Activated CD8-positive, alpha-beta T cell treated with anti-CD3 and anti-CD28 coated beads, Interleukin-2, amount 10 ng/mL, durations not matched to agents 7 days and 5 days (primary cell): ENCODE data around the gene PLXNA1. TPM values are rescaled to one million over a fixed set of nuclear protein-coding genes. Genes with fewer than 3 reads are reported as not detected.

ENCODE experiments used
- ATAC-seq: fragments of 150-1000 bp; cut with Tn5 transposase; one replicate; pipeline ENCODE4 v1.10.0; 2021; ENCODE audit warnings: moderate library complexity
- CTCF ChIA-PET: fragments of 350-600 bp; sonication (Branson Sonifier 250); formaldehyde crosslinking; loops from one replicate; lab custom pipeline; 2021; ENCODE audit warnings: antibody characterized with exemption; lab: Charles Lee
- POLR2A ChIA-PET: fragments of 350-600 bp; sonication (Branson Sonifier 250); formaldehyde crosslinking; loops from one replicate; lab custom pipeline; 2021; ENCODE audit warnings: antibody characterized with exemption; lab: Charles Lee
- DNase-seq: peaks from one replicate; pipeline ENCODE4 v3.0.0-alpha.2; 2020
- H3K27ac Mint-ChIP-seq: one replicate; pipeline ENCODE4 v1.8.0; 2021; ENCODE audit warnings: mild to moderate bottlenecking, mixed read lengths
- H3K27me3 Mint-ChIP-seq: one replicate; pipeline ENCODE4 v1.8.0; 2021; ENCODE audit warnings: low read depth, mixed read lengths
- H3K36me3 Mint-ChIP-seq: one replicate; pipeline ENCODE4 v1.8.0; 2021; ENCODE audit warnings: low read depth, mixed read lengths
- H3K4me1 Mint-ChIP-seq: one replicate; pipeline ENCODE4 v1.8.0; 2021; ENCODE audit warnings: low read depth, mixed read lengths
- H3K4me3 Mint-ChIP-seq: one replicate; pipeline ENCODE4 v1.8.0; 2021; ENCODE audit warnings: mild to moderate bottlenecking, mixed read lengths
- H3K9me3 Mint-ChIP-seq: one replicate; pipeline ENCODE4 v1.8.0; 2022; ENCODE audit warnings: mixed read lengths; ENCODE audit not compliant: insufficient read depth
- total RNA-seq, 2 experiments: library from RNA; stranded (reverse); gene quantifications; one replicate each; pipeline ENCODE4 v1.2.3, GENCODE V29; 2021

Gene PLXNA1
- total RNA-seq, 2 experiments from 2014 or later, result 2.4 to 2.7 TPM

GRCh38 chr3:127013758-127014535 lies 31.0 kb downstream of the PLXNA1 start:
- CTCF ChIA-PET, result no interaction called here
- peaks cover 3% of the 10 kb centered on the region for H3K4me1 Mint-ChIP-seq
- H3K27me3 Mint-ChIP-seq, result no peaks in the 10 kb centered on the region
- H3K27ac Mint-ChIP-seq, result peak overlapping the region; percentile 25
- POLR2A ChIA-PET, result no interaction called here
- no peaks in the 10 kb centered on the region for H3K36me3 Mint-ChIP-seq
- DNase-seq, result no peak
- no peak for ATAC-seq
- no peaks in the 10 kb centered on the region for H3K9me3 Mint-ChIP-seq
- H3K4me3 Mint-ChIP-seq, result no peak overlapping the region

DNA sequence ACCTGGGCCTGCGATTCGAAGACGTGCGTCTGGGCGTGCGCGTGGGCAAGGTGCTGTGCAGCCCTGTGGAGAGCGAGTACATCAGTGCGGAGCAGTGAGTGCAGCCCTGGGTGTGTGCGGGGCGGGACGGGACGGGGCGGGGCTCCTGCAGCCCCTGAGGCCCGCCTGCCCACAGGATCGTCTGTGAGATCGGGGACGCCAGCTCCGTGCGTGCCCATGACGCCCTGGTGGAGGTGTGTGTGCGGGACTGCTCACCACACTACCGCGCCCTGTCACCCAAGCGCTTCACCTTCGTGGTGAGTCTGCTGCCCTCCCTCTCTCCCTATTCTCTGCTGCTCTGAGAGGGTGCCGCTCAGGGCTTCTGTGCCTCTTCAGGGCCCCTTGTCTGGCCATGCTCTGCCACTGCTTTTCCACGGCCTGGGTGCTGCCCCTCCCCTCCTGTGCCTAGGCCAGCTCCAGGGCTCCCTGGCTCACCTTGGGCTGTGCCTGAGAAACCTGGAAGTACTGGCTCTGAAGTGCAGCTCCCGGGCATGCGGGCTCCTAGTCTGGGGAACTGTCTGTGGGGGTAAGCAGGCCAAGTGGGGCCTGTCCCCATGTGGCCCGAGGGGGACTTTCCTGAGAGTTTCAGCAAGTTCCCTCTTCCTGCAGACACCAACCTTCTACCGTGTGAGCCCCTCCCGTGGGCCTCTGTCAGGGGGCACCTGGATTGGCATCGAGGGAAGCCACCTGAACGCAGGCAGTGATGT lies 31.8 kb downstream of the PLXNA1 start:
- ATAC-seq, result no peak
- no peak overlapping the region for H3K4me3 Mint-ChIP-seq
- H3K9me3 Mint-ChIP-seq, result no peaks in the 10 kb centered on the region
- DNase-seq, result no peak
- no peaks in the 10 kb centered on the region for H3K36me3 Mint-ChIP-seq
- H3K4me1 Mint-ChIP-seq, result peaks cover 3% of the 10 kb centered on the region
- ChIA-PET CTCF (no interaction called here), POLR2A (no interaction called here)
- no peak overlapping the region for H3K27ac Mint-ChIP-seq
- H3K27me3 Mint-ChIP-seq, result no peaks in the 10 kb centered on the region

DNA sequence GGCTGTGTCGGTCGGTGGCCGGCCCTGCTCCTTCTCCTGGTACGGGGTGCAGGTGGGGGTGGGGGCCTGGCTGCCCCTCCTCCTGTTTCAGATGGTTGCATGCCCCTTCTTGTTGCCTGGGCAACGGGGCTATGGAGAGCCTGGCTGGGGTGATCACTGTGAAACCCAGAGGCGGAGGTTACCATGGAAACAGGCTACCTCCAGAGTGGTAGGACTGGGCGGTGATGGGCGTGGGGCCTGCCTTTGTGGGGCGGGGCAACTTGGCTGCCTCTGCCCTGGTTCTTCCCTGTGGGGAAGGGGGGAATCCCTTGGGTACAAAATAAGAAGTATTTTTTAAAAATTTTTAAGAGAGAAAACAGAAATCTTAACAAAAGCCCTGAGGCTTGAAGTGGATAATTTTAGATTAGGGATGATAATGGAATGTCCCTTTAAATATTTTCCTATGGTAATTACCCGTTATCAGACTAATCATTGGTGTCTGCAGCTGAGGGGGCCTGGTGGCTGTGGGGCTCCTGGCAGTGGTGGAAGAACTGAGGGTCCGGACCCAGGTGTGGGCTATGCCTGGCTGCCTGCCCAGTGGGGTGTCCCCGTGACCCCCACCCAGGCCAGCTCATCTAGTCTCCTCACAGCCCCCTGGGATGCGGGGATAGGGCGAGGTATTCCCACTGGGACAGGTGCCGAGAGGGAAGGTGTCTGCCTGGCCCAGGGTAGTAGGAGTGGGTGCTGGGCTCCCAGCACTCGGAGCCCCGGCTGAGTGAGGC lies 32.5 kb downstream of the PLXNA1 start:
- Mint-ChIP-seq H3K27ac (no peak overlapping the region), H3K36me3 (no peaks in the 10 kb centered on the region), H3K4me1 (peaks cover 3% of the 10 kb centered on the region), H3K27me3 (no peaks in the 10 kb centered on the region), H3K4me3 (no peak overlapping the region), H3K9me3 (no peaks in the 10 kb centered on the region)
- peak; percentile 16 for ATAC-seq
- POLR2A ChIA-PET, result no interaction called here
- CTCF ChIA-PET, result no interaction called here
- DNase-seq, result no peak

DNA sequence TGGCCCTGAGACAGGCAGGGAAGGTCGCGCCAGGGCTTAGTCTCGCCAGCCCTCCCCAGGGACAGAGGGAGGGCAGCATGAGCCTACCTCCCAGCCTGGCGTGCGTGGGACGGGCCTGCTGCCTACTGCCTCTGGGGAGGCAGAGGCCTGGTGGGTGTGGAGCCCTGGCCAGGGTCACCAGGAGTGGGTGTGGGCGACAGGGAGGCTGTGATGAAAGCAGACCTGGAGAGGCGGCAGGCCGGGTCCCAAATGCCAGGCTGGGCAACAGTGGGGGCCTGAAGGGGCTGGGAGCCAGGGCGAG lies 33.1 kb downstream of the PLXNA1 start:
- CTCF ChIA-PET, result no interaction called here
- Mint-ChIP-seq H3K4me3 (no peak overlapping the region), H3K36me3 (no peaks in the 10 kb centered on the region), H3K4me1 (peaks cover 3% of the 10 kb centered on the region), H3K9me3 (no peaks in the 10 kb centered on the region), H3K27ac (no peak overlapping the region), H3K27me3 (no peaks in the 10 kb centered on the region)
- POLR2A ChIA-PET, result no interaction called here
- no peak for DNase-seq
- no peak for ATAC-seq

DNA sequence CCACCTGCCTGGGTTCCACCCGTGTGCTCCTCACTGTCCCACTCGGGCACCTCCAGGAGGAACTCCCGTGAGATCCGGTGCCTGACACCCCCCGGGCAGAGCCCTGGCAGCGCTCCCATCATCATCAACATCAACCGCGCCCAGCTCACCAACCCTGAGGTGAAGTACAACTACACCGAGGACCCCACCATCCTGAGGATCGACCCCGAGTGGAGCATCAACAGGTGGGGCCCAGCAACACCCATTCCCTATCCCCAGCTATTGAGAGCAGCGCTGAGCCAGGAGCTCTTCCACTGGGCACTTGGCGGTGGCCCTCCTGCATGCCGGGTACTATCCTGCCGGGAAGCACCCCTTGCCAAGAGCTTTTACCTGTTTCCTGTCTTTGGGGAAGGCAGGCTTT lies 33.5 kb downstream of the PLXNA1 start:
- Mint-ChIP-seq H3K36me3 (no peaks in the 10 kb centered on the region), H3K4me1 (peaks cover 3% of the 10 kb centered on the region), H3K9me3 (no peaks in the 10 kb centered on the region), H3K27ac (no peak overlapping the region), H3K4me3 (no peak overlapping the region), H3K27me3 (no peaks in the 10 kb centered on the region)
- ChIA-PET CTCF (no interaction called here), POLR2A (no interaction called here)
- ATAC-seq (no peak), DNase-seq (no peak)

GRCh38 chr3:127017229-127017628 lies 34.3 kb downstream of the PLXNA1 start:
- Mint-ChIP-seq H3K27ac (no peak overlapping the region), H3K9me3 (no peaks in the 10 kb centered on the region), H3K27me3 (no peaks in the 10 kb centered on the region), H3K4me1 (peaks cover 3% of the 10 kb centered on the region), H3K36me3 (no peaks in the 10 kb centered on the region), H3K4me3 (no peak overlapping the region)
- DNase-seq (no peak), ATAC-seq (no peak)
- POLR2A ChIA-PET, result interaction anchor here (0.5 kb wide), 1 partner anchor 1036 kb away, joined by 3 read pairs; no protein-coding TSS in a partner anchor
- CTCF ChIA-PET, result no interaction called here

- Mint-ChIP-seq H3K27me3 (no peaks in the 10 kb centered on the region), H3K9me3 (no peaks in the 10 kb centered on the region), H3K4me3 (no peak overlapping the region), H3K27ac (no peak overlapping the region), H3K4me1 (peaks cover 3% of the 10 kb centered on the region), H3K36me3 (no peaks in the 10 kb centered on the region)
- ChIA-PET POLR2A (interaction anchor here (0.5 kb wide), 1 partner anchor 1036 kb away, joined by 3 read pairs; no protein-coding TSS in a partner anchor), CTCF (no interaction called here)
- ATAC-seq (no peak), DNase-seq (no peak)
Measured at GRCh38 chr3:127017781-127018180, 34.9 kb downstream of the PLXNA1 start.

- no peak for ATAC-seq
- ChIA-PET CTCF (no interaction called here), POLR2A (no interaction called here)
- no peak overlapping the region for H3K27ac Mint-ChIP-seq
- H3K4me3 Mint-ChIP-seq, result no peak overlapping the region
- H3K4me1 Mint-ChIP-seq, result peaks cover 3% of the 10 kb centered on the region
- no peaks in the 10 kb centered on the region for H3K9me3 Mint-ChIP-seq
- H3K27me3 Mint-ChIP-seq, result no peaks in the 10 kb centered on the region
- no peak for DNase-seq
- no peaks in the 10 kb centered on the region for H3K36me3 Mint-ChIP-seq
Measured at GRCh38 chr3:127018306-127018828, 35.5 kb downstream of the PLXNA1 start.

GRCh38 chr3:127019449-127019848 lies 36.5 kb downstream of the PLXNA1 start:
- Mint-ChIP-seq H3K4me3 (no peak overlapping the region), H3K27ac (no peak overlapping the region), H3K4me1 (no peaks in the 10 kb centered on the region), H3K36me3 (no peaks in the 10 kb centered on the region), H3K9me3 (no peaks in the 10 kb centered on the region), H3K27me3 (no peaks in the 10 kb centered on the region)
- POLR2A ChIA-PET, result no interaction called here
- CTCF ChIA-PET, result no interaction called here
- DNase-seq (no peak), ATAC-seq (no peak)

DNA sequence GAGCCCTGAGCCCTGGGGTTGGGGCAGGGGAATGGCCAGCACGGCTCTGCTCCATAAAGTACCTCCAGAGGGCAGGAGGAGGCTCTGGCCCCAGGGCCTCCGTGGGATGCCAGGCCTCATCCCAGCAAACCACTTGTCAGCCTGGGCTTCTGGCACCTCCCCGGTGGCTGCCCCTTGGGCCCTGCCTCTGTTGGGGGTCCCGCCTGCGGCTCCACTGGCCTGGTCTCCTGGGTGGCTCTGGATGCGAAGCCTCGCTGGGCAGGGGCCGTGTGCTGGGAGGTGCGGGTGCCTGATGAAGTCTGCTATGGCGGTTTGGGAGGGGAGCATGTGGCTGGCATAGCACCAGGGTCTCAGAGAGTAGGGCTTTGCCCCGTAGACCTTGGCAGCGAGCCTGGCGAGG lies 37.6 kb downstream of the PLXNA1 start:
- ChIA-PET CTCF (no interaction called here), POLR2A (no interaction called here)
- ATAC-seq, result no peak
- no peak overlapping the region for H3K27ac Mint-ChIP-seq
- no peak overlapping the region for H3K4me3 Mint-ChIP-seq
- no peaks in the 10 kb centered on the region for H3K27me3 Mint-ChIP-seq
- H3K4me1 Mint-ChIP-seq, result no peaks in the 10 kb centered on the region
- no peak for DNase-seq
- H3K36me3 Mint-ChIP-seq, result no peaks in the 10 kb centered on the region
- no peaks in the 10 kb centered on the region for H3K9me3 Mint-ChIP-seq

DNA sequence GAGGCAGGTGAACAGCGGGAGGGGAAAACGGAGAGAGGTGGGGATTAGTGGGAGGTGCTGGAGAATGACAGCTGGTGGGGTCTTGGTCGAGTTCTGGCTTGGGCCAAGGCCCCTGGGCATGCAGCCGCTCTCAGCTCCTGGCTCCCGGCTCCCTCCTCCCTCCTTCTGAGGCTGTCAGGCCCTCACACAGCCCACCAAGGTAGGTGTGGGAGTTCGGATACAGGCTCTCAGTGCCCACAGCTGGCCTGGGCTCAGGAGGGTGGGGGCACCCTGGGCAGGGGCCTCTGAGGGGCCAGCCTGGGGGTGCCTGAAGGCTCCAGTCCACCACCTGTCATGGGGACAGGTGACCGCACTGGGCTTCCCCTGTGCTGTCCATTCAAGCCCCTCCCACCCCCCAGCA lies 39.9 kb downstream of the PLXNA1 start:
- Mint-ChIP-seq H3K4me1 (no peaks in the 10 kb centered on the region), H3K9me3 (no peaks in the 10 kb centered on the region), H3K36me3 (no peaks in the 10 kb centered on the region), H3K27ac (no peak overlapping the region), H3K4me3 (no peak overlapping the region), H3K27me3 (no peaks in the 10 kb centered on the region)
- no peak for ATAC-seq
- no peak for DNase-seq
- ChIA-PET POLR2A (no interaction called here), CTCF (no interaction called here)

- POLR2A ChIA-PET, result no interaction called here
Measured at GRCh38 chr3:127025456-127025855, 42.5 kb downstream of the PLXNA1 start.

More at GRCh38 chr3:127025456-127025855, 42.5 kb downstream of the PLXNA1 start:
- Mint-ChIP-seq H3K36me3 (no peaks in the 10 kb centered on the region), H3K4me1 (no peaks in the 10 kb centered on the region), H3K9me3 (no peaks in the 10 kb centered on the region), H3K4me3 (no peak overlapping the region), H3K27me3 (no peaks in the 10 kb centered on the region), H3K27ac (no peak overlapping the region)
- no peak for ATAC-seq
- no peak for DNase-seq
- CTCF ChIA-PET, result no interaction called here
